GM21786 (cell line): ENCODE data around the gene PHEX.
"Not testable (repeated sequence)": the region's sequence is repeated elsewhere in the genome, so short reads cannot be mapped to it uniquely, and the experiment has no call there.

Experiments used
- ATAC-seq: cut with Tn5 transposase; IDR thresholded peaks from one replicate; pipeline ENCODE4 v1.9.1; 2021; ENCODE audit not compliant: unreplicated experiment

Gene PHEX

GRCh38 chrX:22220941-22221340 is 188.8 kb downstream of the PHEX start:
- no peak for ATAC-seq

GRCh38 chrX:22234380-22234779 is 202.3 kb downstream of the PHEX start:
- ATAC-seq: no peak

DNA sequence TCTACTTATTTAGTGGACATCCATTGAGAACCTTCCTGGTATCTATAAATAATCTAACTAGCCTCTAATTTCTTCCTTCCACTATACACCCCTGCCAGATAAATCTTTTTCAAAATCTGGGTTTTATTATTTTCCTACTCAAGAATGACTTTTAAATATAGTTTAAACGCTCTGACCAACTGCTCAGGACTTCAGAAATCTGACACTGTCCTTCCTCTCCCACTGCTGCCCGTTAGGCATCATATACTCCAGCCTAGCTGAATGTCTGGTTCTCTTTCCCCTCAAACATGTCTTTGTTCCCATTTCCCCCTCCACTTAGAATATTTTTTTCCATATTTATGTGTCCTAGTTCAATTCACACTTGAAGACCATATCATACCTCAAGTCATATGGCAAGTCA is 205.4 kb downstream of the PHEX start:
- ATAC-seq: no peak

DNA sequence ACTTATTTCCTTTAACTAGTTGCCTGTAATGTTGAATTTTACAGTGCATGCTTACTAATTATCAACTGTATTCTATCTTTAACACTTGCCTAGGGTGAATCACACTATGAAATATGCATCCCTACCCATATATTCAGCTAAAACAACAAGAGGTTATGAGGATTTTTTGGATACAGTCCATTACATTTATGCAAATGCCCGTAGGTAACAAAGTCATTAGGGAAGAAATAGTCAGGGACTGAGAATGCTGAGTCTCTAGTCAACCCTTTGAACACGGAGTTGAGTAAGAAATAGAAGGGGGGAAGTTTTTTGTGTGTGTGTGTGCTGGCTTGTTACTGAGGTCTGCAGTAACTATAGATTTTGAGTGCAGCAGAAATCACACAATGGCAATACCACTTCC is 214.5 kb downstream of the PHEX start:
- no peak for ATAC-seq

GRCh38 chrX:22247169-22247568 is 215.0 kb downstream of the PHEX start:
- no peak for ATAC-seq

DNA sequence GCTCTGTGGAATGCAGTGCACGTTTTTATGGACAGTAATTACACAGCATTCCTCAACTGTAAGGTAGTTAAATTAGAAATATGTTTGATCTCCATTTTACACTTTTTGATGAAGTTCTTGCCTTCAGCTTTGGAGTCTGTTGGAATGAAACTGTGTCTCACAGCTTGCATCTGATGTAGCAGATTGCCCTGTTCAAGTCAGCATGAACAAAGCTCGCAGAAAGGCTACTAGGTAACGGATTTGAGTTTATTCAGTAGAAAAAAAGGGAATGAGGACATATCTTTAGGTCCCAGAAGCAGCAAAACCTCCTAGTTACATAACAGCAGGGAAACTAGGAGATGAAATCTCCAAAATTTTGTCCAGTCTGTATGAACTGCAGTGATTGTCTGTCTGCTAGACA is 216.3 kb downstream of the PHEX start:
- no peak for ATAC-seq

DNA sequence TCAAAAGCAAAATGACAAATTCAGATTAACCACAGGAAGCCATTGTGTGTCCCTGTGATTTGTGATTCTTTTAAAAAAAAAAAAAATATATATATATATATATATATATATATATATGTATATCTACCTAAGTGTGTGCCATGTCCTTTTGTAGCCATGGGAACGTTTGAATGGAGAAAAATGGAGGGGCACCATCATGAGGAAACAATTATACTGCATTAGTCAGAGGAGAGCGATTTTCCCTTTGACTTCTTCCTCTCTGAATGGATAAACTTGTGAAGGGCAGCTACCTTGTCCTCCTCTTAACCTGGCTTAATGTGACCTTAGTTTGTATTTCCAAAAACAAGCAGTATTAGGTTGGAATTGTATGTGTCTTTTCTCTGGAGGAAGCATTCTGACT is 217.2 kb downstream of the PHEX start:
- no peak for ATAC-seq

- ATAC-seq: no peak
These were observed 236.6 kb downstream of the PHEX start for GRCh38 chrX:22268706-22269105.

GRCh38 chrX:22272613-22273012 is 240.5 kb downstream of the PHEX start, which contains the start of gene CBLL2:
Gene CBLL2, plus strand, starts transcription at chrX:22272913. Its CDS starts 79 bp downstream, at chrX:22272992.
- no peak for ATAC-seq

GRCh38 chrX:22273714-22274317 is 241.7 kb downstream of the PHEX start:
- no peak for ATAC-seq

- ATAC-seq: no peak
These were observed 244.7 kb downstream of the PHEX start for GRCh38 chrX:22276781-22277180.

- no peak for ATAC-seq
These were observed 246.2 kb downstream of the PHEX start for GRCh38 chrX:22278375-22278774.

GRCh38 chrX:22289209-22289608 is 257.1 kb downstream of the PHEX start:
- ATAC-seq: not testable (repeated sequence)

DNA sequence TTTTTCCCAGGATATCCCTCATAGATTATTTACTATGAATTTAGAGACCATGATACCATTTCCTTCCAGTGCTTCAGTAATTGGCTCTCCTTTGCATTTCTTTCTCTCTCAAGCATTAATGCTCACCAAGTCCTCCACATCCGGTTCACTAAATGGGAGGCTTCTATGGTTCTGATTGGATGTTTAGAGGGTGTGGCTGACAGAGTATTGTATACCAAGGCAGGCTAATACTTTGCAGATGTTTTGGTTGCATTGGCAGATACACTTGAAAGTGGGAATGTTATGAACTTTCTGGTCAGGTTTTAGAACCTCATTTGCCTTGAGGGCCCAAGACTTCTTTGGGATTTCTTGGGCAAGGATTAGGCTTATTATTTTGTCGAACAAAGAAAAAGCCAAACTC is 264.7 kb downstream of the PHEX start:
- no peak for ATAC-seq

DNA sequence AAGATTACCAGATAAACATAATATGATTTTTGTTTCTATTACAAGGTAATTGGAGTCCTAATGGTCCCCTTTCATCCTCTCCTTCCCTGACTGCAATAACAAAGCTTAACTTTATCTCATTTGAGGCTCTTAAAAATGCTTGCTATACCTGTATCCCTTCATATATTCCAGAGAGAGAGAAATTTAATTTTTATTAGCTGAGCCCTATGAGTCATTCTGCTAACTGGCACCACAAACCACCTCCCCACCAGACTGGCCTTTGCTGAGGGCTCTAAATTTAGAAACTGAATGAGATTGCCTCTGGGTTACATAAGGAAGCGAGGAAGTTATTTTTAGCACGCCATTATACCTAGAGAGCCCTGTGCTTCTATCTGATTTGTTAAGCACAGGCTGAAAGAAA is 268.0 kb downstream of the PHEX start:
- peak; percentile 93 for ATAC-seq
